HG02571 (cell line): ENCODE measurements around the gene PHF1.
A peak's percentile ranks its signal among the peaks of the same experiment; 100 is the strongest.

ENCODE experiments used
- ATAC-seq: cut with Tn5 transposase; IDR thresholded peaks from one replicate; pipeline ENCODE4 v1.9.1; 2021; ENCODE audit warnings: mild to moderate bottlenecking, moderate library complexity; ENCODE audit not compliant: unreplicated experiment

The PHF1 gene

GRCh38 chr6:33453393-33454008 is 42.7 kb downstream of the PHF1 start:
- no peak for ATAC-seq

DNA sequence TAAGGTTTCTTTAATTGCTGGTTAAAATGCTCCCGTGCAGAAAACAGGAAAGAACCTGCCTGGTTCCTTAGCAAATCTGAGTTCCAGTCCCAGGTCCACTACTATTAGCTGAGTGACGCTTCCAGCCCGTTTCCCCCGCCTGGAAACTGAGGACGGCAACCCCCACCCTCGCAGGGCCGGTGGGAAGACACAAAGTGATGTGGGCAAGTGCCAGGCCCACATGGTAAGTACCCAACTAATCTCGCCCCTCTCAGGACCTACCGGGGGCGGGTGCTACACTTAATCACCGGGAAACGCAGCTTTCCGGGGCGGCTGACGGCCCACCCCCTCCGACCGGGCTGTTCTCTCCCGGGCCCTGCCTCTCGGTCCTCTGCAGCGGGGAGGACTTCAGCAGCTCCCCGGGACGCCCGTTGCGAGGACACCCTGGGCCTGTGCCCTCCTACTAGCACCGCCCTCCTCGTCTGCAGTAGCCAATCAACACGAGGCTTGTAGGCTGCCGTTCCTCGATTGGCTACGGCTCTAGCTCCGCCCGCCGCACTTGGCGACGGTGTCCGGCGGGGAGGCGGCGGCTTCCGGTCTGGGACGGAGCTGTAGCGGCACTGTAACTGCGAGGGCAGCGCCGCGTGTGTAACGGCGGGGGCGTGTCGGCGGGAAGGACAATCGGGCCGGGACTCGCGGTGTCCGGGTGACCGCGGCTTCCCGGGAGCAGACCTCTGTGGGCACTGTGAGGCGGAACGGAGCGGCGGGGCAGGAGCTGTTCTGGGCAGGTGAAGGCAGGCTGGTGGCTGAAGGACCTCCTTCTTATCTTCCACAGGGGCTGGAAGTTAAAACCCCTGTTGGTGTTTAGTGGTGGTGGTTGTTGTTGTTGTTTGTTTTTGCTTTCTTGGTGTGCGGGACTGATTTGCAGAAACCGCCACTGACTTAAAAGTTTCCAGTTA is 43.5 kb downstream of the PHF1 start, which contains the start of gene ZBTB9:
Gene ZBTB9 (plus strand): TSS at position 568 of the 938 bp plus-strand sequence. CDS start 525 bp downstream, outside the sequence.
- peak; percentile 94 for ATAC-seq

- no peak for ATAC-seq
Measured at GRCh38 chr6:33455051-33455450, 44.2 kb downstream of the PHF1 start.

DNA sequence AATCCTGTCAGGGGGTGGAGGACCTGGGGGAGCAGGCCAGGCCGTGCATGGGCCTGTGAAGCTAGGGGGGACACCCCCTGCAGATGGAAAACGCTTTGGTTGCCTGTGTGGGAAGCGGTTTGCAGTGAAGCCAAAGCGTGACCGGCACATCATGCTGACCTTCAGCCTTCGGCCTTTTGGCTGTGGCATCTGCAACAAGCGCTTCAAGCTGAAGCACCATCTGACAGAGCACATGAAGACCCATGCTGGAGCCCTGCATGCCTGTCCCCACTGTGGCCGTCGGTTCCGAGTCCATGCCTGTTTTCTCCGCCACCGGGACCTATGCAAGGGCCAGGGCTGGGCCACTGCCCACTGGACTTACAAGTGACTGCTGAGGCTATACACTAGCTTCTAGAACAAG is 45.3 kb downstream of the PHF1 start:
- ATAC-seq: no peak

DNA sequence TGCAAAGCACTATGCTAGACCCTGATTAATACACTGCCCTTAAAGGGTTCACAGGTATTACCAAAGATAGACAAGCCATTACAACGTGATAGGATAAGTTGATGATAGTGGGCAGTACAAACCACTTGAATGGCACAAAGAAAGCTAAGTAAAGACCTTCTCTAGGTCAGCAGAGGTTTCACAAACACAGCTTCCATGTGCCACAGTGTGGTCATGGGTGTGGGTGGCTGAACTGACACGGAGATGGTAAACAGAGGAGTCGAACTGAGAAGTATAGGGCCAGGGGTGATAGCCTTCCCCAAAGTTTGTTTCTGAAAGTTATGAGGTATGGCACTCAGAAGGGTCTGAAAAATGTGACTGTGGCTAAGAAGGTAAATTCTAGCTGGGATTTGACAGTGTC is 47.9 kb downstream of the PHF1 start:
- ATAC-seq: no peak

GRCh38 chr6:33459226-33459625 is 48.4 kb downstream of the PHF1 start:
- no peak for ATAC-seq
